GM23338 (cell line): ENCODE data around the gene CLEC18C. TPM values are rescaled to one million over a fixed set of nuclear protein-coding genes. Genes with fewer than 3 reads are reported as not detected.
"Not testable (repeated sequence)": the region's sequence is repeated elsewhere in the genome, so short reads cannot be mapped to it uniquely, and the experiment has no call there.

ENCODE experiments used
- ATAC-seq: fragments of 200-7000 bp; cut with Tn5 transposase; 3 replicates; pipeline ENCODE4 v1.9.1; 2020
- DNase-seq: peaks from one replicate; pipeline ENCODE4 v3.0.0-alpha.2; 2015; ENCODE audit warnings: low spot score
- H2AFZ ChIP-seq: fragments of 200-600 bp; sonication (generic); 2 replicates; pipeline ENCODE4 v1.8.0; 2016; ENCODE audit warnings: antibody characterized with exemption, mild to moderate bottlenecking, moderate library complexity
- H3F3A ChIP-seq: fragments of 200-600 bp; sonication (generic); replicated peaks from 2 replicates; pipeline ENCODE4 v1.8.0; 2017; ENCODE audit warnings: antibody characterized with exemption, mixed run types, low read depth
- H3K27ac ChIP-seq: fragments of 200-600 bp; sonication (generic); 2 replicates; pipeline ENCODE4 v1.6.1; 2016; ENCODE audit warnings: low read depth
- H3K27me3 ChIP-seq: fragments of 200-600 bp; sonication (generic); 2 replicates; pipeline ENCODE4 v1.8.0; 2016; ENCODE audit warnings: mild to moderate bottlenecking, mixed run types, moderate library complexity; ENCODE audit not compliant: insufficient read depth
- H3K36me3 ChIP-seq: fragments of 200-600 bp; sonication (generic); 2 replicates; pipeline ENCODE4 v1.8.0; 2016; ENCODE audit warnings: mild to moderate bottlenecking; ENCODE audit not compliant: insufficient read depth
- H3K4me1 ChIP-seq: fragments of 200-600 bp; sonication (generic); 2 replicates; pipeline ENCODE4 v1.8.0; 2016; ENCODE audit warnings: mild to moderate bottlenecking, moderate library complexity; ENCODE audit not compliant: insufficient read depth
- H3K4me2 ChIP-seq: fragments of 200-600 bp; sonication (generic); 2 replicates; pipeline ENCODE4 v1.7.1; 2017; ENCODE audit warnings: mixed run types
- H3K4me3 ChIP-seq: fragments of 200-600 bp; sonication (generic); 2 replicates; pipeline ENCODE4 v1.6.1; 2016; ENCODE audit warnings: mixed run types
- H3K79me2 ChIP-seq: fragments of 200-600 bp; sonication (generic); replicated peaks from 2 replicates; pipeline ENCODE4 v1.8.0; 2017; ENCODE audit warnings: mild to moderate bottlenecking; ENCODE audit not compliant: insufficient read depth
- H3K9me2 ChIP-seq: fragments of 200-600 bp; sonication (generic); 2 replicates; pipeline ENCODE4 v1.8.0; 2017; ENCODE audit not compliant: insufficient read depth
- H4K20me1 ChIP-seq: fragments of 200-600 bp; sonication (generic); replicated peaks from 2 replicates; pipeline ENCODE4 v1.8.0; 2017; ENCODE audit warnings: mild to moderate bottlenecking; ENCODE audit not compliant: insufficient read depth
- H3K27ac Mint-ChIP-seq: 2 replicates; pipeline ENCODE4 v1.8.0; 2020; ENCODE audit warnings: inconsistent platforms, mild to moderate bottlenecking, moderate library complexity, mixed read lengths
- H3K27me3 Mint-ChIP-seq: 3 replicates; pipeline ENCODE4 v1.8.0; 2022; ENCODE audit warnings: low read depth, mild to moderate bottlenecking, moderate library complexity, mixed read lengths, inconsistent platforms; ENCODE audit not compliant: insufficient read depth, poor library complexity
- H3K36me3 Mint-ChIP-seq: 3 replicates; pipeline ENCODE4 v1.8.0; 2021; ENCODE audit warnings: low read depth, mild to moderate bottlenecking, inconsistent platforms, moderate library complexity, mixed read lengths
- H3K4me1 Mint-ChIP-seq: 3 replicates; pipeline ENCODE4 v1.8.0; 2020; ENCODE audit warnings: mild to moderate bottlenecking, inconsistent platforms, mixed read lengths
- H3K4me3 Mint-ChIP-seq: 3 replicates; pipeline ENCODE4 v1.8.0; 2021; ENCODE audit warnings: moderate library complexity, mild to moderate bottlenecking, inconsistent platforms, mixed read lengths
- H3K9me3 Mint-ChIP-seq: 3 replicates; pipeline ENCODE4 v1.8.0; 2020; ENCODE audit warnings: moderate library complexity, mild to moderate bottlenecking, inconsistent platforms, mixed read lengths
- EZH2phosphoT487 ChIP-seq: fragments of 200-600 bp; sonication (generic); IDR thresholded peaks from one replicate; pipeline ENCODE4 v1.8.1; 2018; ENCODE audit warnings: antibody characterized with exemption; ENCODE audit not compliant: unreplicated experiment
- ZNF114 ChIP-seq: fragments of 250-450 bp; sonication (Bioruptor Pico); IDR thresholded peaks from 2 replicates; pipeline ENCODE4 v1.5.0; 2020; ENCODE audit warnings: mild to moderate bottlenecking, moderate library complexity
- ZNF331 ChIP-seq: fragments of 250-450 bp; sonication (Bioruptor Pico); IDR thresholded peaks from 2 replicates; pipeline ENCODE4 v1.5.0; 2020; ENCODE audit warnings: low read depth, mild to moderate bottlenecking, moderate library complexity
- polyA plus RNA-seq: library from polyadenylated mRNA; unstranded; fragments of >200 nt; fragmentation: Nextera tagmentation; extraction: Ambion mirVana; gene quantifications from 2 replicates; pipeline ENCODE4 v1.2.1, GENCODE V29; 2016
- total RNA-seq: library from RNA; depleted of rRNA; stranded (reverse); fragments of >200 nt; shearing (Covaris generic); gene quantifications from 2 replicates; pipeline ENCODE4 v1.2.3, GENCODE V29; 2014
- TF ChIP-seq, protein P1 (sequence below): fragments of 250-450 bp; sonication (Bioruptor Pico); IDR thresholded peaks from 2 replicates; pipeline ENCODE4 v1.5.0; 2020; ENCODE audit warnings: mild to moderate bottlenecking, moderate library complexity

CLEC18C gene
- total and polyA plus RNA-seq, 2 experiments from 2014 or later: 0.06 TPM; not detected in 1

DNA sequence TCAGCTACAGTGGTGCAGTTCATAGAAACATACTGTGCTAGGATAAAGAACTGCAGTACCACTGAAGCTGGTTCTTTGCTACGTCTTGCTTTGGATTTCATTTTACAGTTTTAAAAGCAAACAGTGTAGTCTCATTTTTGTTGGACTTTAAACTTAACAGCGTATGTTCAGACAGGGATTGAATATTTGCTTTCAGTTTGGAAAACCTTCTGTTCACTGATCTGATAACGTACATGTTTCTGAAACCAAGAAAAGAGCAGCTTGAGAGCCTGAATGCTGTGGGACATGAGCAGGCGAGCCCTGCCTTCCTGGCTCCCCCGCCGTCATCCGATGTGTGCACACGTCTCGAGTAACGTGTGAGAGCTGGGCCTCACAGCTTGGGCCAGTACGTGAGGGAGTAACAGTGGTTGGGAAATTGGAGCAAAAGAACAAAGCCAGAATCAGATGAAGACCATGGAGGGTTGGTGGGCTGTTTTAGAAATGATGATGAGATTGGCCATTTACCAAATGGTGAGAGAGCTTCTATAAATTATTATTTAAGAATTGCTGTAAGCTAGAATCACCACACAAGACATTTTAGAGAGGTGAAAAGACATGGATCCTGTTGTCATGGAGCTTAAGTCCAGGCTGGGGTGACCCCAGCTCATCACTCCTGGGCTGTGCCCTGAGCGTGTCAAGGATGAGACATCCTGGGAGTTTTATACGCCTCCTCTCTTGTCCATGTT is 20.8 kb upstream of the CLEC18C start (continued):
- TF ChIP-seq, protein P1, sequence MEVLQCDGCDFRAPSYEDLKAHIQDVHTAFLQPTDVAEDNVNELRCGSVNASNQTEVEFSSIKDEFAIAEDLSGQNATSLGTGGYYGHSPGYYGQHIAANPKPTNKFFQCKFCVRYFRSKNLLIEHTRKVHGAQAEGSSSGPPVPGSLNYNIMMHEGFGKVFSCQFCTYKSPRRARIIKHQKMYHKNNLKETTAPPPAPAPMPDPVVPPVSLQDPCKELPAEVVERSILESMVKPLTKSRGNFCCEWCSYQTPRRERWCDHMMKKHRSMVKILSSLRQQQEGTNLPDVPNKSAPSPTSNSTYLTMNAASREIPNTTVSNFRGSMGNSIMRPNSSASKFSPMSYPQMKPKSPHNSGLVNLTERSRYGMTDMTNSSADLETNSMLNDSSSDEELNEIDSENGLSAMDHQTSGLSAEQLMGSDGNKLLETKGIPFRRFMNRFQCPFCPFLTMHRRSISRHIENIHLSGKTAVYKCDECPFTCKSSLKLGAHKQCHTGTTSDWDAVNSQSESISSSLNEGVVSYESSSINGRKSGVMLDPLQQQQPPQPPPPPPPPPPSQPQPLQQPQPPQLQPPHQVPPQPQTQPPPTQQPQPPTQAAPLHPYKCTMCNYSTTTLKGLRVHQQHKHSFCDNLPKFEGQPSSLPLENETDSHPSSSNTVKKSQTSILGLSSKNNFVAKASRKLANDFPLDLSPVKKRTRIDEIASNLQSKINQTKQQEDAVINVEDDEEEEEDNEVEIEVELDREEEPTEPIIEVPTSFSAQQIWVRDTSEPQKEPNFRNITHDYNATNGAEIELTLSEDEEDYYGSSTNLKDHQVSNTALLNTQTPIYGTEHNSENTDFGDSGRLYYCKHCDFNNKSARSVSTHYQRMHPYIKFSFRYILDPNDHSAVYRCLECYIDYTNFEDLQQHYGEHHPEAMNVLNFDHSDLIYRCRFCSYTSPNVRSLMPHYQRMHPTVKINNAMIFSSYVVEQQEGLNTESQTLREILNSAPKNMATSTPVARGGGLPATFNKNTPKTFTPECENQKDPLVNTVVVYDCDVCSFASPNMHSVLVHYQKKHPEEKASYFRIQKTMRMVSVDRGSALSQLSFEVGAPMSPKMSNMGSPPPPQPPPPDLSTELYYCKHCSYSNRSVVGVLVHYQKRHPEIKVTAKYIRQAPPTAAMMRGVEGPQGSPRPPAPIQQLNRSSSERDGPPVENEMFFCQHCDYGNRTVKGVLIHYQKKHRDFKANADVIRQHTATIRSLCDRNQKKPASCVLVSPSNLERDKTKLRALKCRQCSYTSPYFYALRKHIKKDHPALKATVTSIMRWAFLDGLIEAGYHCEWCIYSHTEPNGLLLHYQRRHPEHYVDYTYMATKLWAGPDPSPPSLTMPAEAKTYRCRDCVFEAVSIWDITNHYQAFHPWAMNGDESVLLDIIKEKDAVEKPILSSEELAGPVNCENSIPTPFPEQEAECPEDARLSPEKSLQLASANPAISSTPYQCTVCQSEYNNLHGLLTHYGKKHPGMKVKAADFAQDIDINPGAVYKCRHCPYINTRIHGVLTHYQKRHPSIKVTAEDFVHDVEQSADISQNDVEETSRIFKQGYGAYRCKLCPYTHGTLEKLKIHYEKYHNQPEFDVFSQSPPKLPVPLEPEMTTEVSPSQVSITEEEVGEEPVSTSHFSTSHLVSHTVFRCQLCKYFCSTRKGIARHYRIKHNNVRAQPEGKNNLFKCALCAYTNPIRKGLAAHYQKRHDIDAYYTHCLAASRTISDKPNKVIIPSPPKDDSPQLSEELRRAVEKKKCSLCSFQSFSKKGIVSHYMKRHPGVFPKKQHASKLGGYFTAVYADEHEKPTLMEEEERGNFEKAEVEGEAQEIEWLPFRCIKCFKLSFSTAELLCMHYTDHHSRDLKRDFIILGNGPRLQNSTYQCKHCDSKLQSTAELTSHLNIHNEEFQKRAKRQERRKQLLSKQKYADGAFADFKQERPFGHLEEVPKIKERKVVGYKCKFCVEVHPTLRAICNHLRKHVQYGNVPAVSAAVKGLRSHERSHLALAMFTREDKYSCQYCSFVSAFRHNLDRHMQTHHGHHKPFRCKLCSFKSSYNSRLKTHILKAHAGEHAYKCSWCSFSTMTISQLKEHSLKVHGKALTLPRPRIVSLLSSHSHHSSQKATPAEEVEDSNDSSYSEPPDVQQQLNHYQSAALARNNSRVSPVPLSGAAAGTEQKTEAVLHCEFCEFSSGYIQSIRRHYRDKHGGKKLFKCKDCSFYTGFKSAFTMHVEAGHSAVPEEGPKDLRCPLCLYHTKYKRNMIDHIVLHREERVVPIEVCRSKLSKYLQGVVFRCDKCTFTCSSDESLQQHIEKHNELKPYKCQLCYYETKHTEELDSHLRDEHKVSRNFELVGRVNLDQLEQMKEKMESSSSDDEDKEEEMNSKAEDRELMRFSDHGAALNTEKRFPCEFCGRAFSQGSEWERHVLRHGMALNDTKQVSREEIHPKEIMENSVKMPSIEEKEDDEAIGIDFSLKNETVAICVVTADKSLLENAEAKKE (CRISPR knock-in tag): no peak
- TF ChIP-seq ZNF331 (CRISPR knock-in tag) (no peak), EZH2phosphoT487 (no peak), ZNF114 (CRISPR knock-in tag) (no peak)

DNA sequence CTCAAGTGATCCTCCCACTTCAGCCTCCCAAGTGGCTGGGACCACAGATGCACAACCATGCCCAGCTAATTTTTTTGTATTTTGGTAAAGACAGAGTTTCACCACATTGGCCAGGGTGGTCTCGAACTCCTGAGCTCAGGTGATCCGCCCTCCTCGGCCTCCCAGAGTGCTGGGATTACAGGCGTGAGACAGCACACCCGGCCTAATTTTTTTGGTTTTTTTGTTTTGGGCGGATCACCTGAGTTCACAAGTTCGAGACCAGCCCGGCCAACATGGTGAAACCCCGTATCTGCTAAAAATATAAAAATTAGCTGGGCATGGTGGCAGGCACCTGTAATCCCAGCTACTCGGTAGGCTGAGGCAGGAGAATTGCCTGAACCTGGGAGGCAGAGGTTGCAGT is 18.9 kb upstream of the CLEC18C start:
- H3K4me1 ChIP-seq, H3K27me3 ChIP-seq, H3K4me3 Mint-ChIP-seq, ATAC-seq, H3K27ac Mint-ChIP-seq, H3K4me1 Mint-ChIP-seq, H3K9me2 ChIP-seq, H2AFZ ChIP-seq, H3K4me2 ChIP-seq, DNase-seq, H3K27me3 Mint-ChIP-seq, H3K4me3 ChIP-seq, H3K9me3 Mint-ChIP-seq, H3K79me2 ChIP-seq: not testable (repeated sequence)
- Histone ChIP-seq H3K36me3 (peaks cover 67% of the 10 kb centered on the region), H3F3A (peaks cover 25% of the 10 kb centered on the region), H3K27ac (peak overlapping the region; percentile 64; the same call in 1 of the 2 replicates), H4K20me1 (peaks cover 53% of the 10 kb centered on the region)
- H3K36me3 Mint-ChIP-seq: peaks cover 49% of the 10 kb centered on the region
